GM12878 (cell line): ENCODE results near the gene PTPN13. TPM values are rescaled to one million over a fixed set of nuclear protein-coding genes. Genes with fewer than 3 reads are reported as not detected.

Experiments used
- ATAC-seq: fragments of 200-7000 bp; cut with Tn5 transposase; 3 replicates; pipeline ENCODE4 v1.9.1; 2020; ENCODE audit warnings: mild to moderate bottlenecking, moderate library complexity
- Bru-seq: library from RNA; stranded (reverse); fragments of 400-500 nt; gene quantifications from one replicate; lab custom pipeline; 2021; lab: Mats Ljungman, UMichigan
- BruChase-seq, 2 experiments: library from RNA; stranded (reverse); fragments of 400-500 nt; gene quantifications; one replicate each; lab custom pipeline; 2021; lab: Mats Ljungman, UMichigan
- BruUV-seq: library from RNA; stranded (reverse); fragments of 400-500 nt; replicated peaks from 2 replicates; lab custom pipeline; 2021; lab: Mats Ljungman, UMichigan
- CTCF ChIA-PET: fragments of 300-600 bp; sonication (Branson Sonifier 250); formaldehyde crosslinking; extraction: SDS; loops from one replicate; lab custom pipeline; 2021; ENCODE audit warnings: inconsistent platforms; lab: Yijun Ruan, JAX
- POLR2A ChIA-PET: fragments of 350-600 bp; formaldehyde crosslinking; extraction: SDS; loops from one replicate; lab custom pipeline; 2021; ENCODE audit warnings: inconsistent platforms; lab: Charles Lee
- RAD21 ChIA-PET: fragments of 300-600 bp; sonication (Branson Sonifier 250); formaldehyde crosslinking; loops from one replicate; lab custom pipeline; 2023; ENCODE audit warnings: antibody characterized with exemption; ENCODE audit not compliant: unreplicated experiment; lab: Charles Lee
- SMC1A ChIA-PET: fragments of 300-600 bp; sonication (Branson Sonifier 250); formaldehyde crosslinking; loops from one replicate; lab custom pipeline; 2023; ENCODE audit not compliant: unreplicated experiment, uncharacterized antibody; lab: Charles Lee
- DNase-seq: peaks from one replicate; pipeline ENCODE4 v3.0.0-alpha.2; 2011; ENCODE audit warnings: low read depth, low spot score
- FAIRE-seq: peaks from 3 replicates; lab custom pipeline; 2011; peaks lifted over from hg19 to GRCh38; lab: Jason Lieb, UNC
- H2AFZ ChIP-seq: 2 replicates; pipeline ENCODE4 v1.6.0; 2011; ENCODE audit warnings: low read depth, low read length, control low read depth; ENCODE audit not compliant: control insufficient read depth
- H3K27ac ChIP-seq: 2 replicates; pipeline ENCODE4 v1.5.1; 2011; ENCODE audit warnings: control low read depth; ENCODE audit not compliant: control insufficient read depth, insufficient read depth
- H3K27me3 ChIP-seq, 2 experiments: replicated peaks in 1 of 2; 2 replicates each; pipeline versions ENCODE4 v1.6.0 to v1.6.1; 2011; ENCODE audit warnings: low read length in 1 of 2; ENCODE audit not compliant: control insufficient read depth in 2 of 2, insufficient read depth in 2 of 2
- H3K36me3 ChIP-seq, 2 experiments: 2 replicates each; pipeline ENCODE4 v1.5.1; 2011; ENCODE audit warnings: low read length in 1 of 2; ENCODE audit not compliant: control insufficient read depth in 2 of 2, insufficient read depth in 2 of 2
- H3K4me1 ChIP-seq: 2 replicates; pipeline ENCODE4 v1.6.1; 2011; ENCODE audit warnings: mild to moderate bottlenecking, low read length, moderate library complexity, mixed read lengths; ENCODE audit not compliant: control insufficient read depth, insufficient read depth
- H3K4me2 ChIP-seq: 2 replicates; pipeline ENCODE4 v1.6.0; 2011; ENCODE audit warnings: control low read depth; ENCODE audit not compliant: control insufficient read depth, insufficient read depth
- H3K4me3 ChIP-seq: fragments of 200-600 bp; sonication (generic); 2 replicates; pipeline ENCODE4 v1.5.1; 2016
- H3K79me2 ChIP-seq: 2 replicates; pipeline ENCODE4 v1.6.0; 2011; ENCODE audit warnings: low read length; ENCODE audit not compliant: control insufficient read depth, insufficient read depth
- H3K9ac ChIP-seq: 2 replicates; pipeline ENCODE4 v1.8.0; 2011; ENCODE audit warnings: low read length, control low read depth, mixed read lengths; ENCODE audit not compliant: control insufficient read depth, insufficient read depth
- H3K9me3 ChIP-seq: replicated peaks from 3 replicates; pipeline ENCODE4 v1.5.1; 2011; ENCODE audit warnings: mild to moderate bottlenecking, low read length; ENCODE audit not compliant: control insufficient read depth, insufficient read depth
- H4K20me1 ChIP-seq: 2 replicates; pipeline ENCODE4 v1.6.0; 2011; ENCODE audit not compliant: control insufficient read depth, insufficient read depth
- CREB1 ChIP-seq: IDR thresholded peaks from 2 replicates; pipeline ENCODE4 v1.6.1; 2012; ENCODE audit warnings: low read depth, mild to moderate bottlenecking, inconsistent platforms
- EED ChIP-seq: sonication (generic); IDR thresholded peaks from 2 replicates; pipeline ENCODE4 v1.6.1; 2016; ENCODE audit warnings: antibody characterized with exemption, low read depth
- NBN ChIP-seq: fragments of 450-650 bp; IDR thresholded peaks from 2 replicates; pipeline ENCODE4 v1.6.1; 2016
- POLR2A ChIP-seq: IDR thresholded peaks from 2 replicates; pipeline ENCODE4 v1.6.1; 2011; ENCODE audit warnings: low read depth, mild to moderate bottlenecking, low read length
- POLR2AphosphoS2 ChIP-seq: IDR thresholded peaks from 2 replicates; pipeline ENCODE4 v1.6.1; 2011; ENCODE audit warnings: low read depth, mild to moderate bottlenecking, low read length, improper control_type of control experiment, moderate library complexity
- RELA ChIP-seq: fragments of 450-650 bp; IDR thresholded peaks from 2 replicates; pipeline ENCODE4 v1.8.0; 2014; ENCODE audit warnings: borderline replicate concordance; ENCODE audit not compliant: partially characterized antibody
- SMAD5 ChIP-seq: IDR thresholded peaks from 2 replicates; pipeline ENCODE4 v1.6.1; 2016; ENCODE audit warnings: antibody characterized with exemption, low read depth
- SMARCA5 ChIP-seq: fragments of 450-650 bp; IDR thresholded peaks from 2 replicates; pipeline ENCODE4 v1.6.1; 2017; ENCODE audit warnings: mild to moderate bottlenecking
- SPI1 ChIP-seq: IDR thresholded peaks from 2 replicates; pipeline ENCODE4 v1.6.1; 2011; ENCODE audit warnings: low read depth, mild to moderate bottlenecking, low read length, moderate library complexity, borderline replicate concordance; ENCODE audit not compliant: insufficient read depth
- YBX1 ChIP-seq: fragments of 450-650 bp; IDR thresholded peaks from 2 replicates; pipeline ENCODE4 v1.6.1; 2016; ENCODE audit warnings: antibody characterized with exemption
- ZZZ3 ChIP-seq: IDR thresholded peaks from 2 replicates; pipeline ENCODE4 v1.6.1; 2011; ENCODE audit warnings: low read depth; ENCODE audit not compliant: control insufficient read depth, insufficient read length
- WGBS: methylation state at CpG from one replicate; pipeline ENCODE4 v1.1.6; 2016; ENCODE audit warnings: low lambda C conversion rate; ENCODE audit not compliant: insufficient replicate concordance, insufficient coverage; ENCODE audit errors: missing lambda C conversion rate; 5-methylcytosine and 5-hydroxymethylcytosine counted together
- in situ Hi-C: fragments of 300-500 bp; cut with MboI; formaldehyde crosslinking; loops from 9 replicates; pipeline ENCODE4 v1.14.3; 2018; ENCODE audit warnings: mixed read lengths
- intact Hi-C: fragments of 100-400 bp; cut with micrococcal nuclease; formaldehyde crosslinking; loops from one replicate; pipeline ENCODE4 v1.14.2; 2022; ENCODE audit not compliant: unreplicated experiment
- long read RNA-seq, 2 experiments: library from polyadenylated mRNA; unstranded; transcript quantifications; one replicate each; pipeline ENCODE4 v2.0.0, GENCODE V29; 2019 to 2020
- polyA minus RNA-seq, 3 experiments: library from RNA; depleted of rRNA, polyadenylated mRNA; stranded (reverse); fragments of >200 nt; gene quantifications; 2 replicates each; pipeline ENCODE4 v1.2.3, GENCODE V29; 2011
- polyA plus RNA-seq, 11 experiments: library from polyadenylated mRNA; depleted of rRNA in 4 of 11; unstranded in 6 of 11; stranded (reverse) in 5 of 11; fragments of >200 nt; fragmentation: Nextera tagmentation in 4 of 11; fragmentation: Illumina TruSeq in 1 of 11; extraction: Ambion mirVana in 4 of 11; extraction: Trizol in 1 of 11; gene quantifications; 1 replicate in 1 of 11; 2 replicates in 10 of 11; pipeline versions ENCODE4 v1.2.1 to v1.2.3, GENCODE V29; 2011 to 2016; ENCODE audit warnings: inconsistent platforms in 2 of 11, missing spikeins in 2 of 11, low read depth in 1 of 11
- total RNA-seq, 4 experiments: library from RNA; depleted of rRNA in 3 of 4; stranded (reverse); fragments of >200 nt in 3 of 4; fragmentation: Illumina TruSeq in 1 of 4; extraction: Trizol in 1 of 4; gene quantifications; 2 replicates each; pipeline versions ENCODE4 v1.2.1 to v1.2.3, GENCODE V29; 2013 to 2021
- TF ChIP-seq, protein P1 (sequence below): fragments of 450-650 bp; IDR thresholded peaks from 2 replicates; pipeline ENCODE4 v1.6.1; 2016; ENCODE audit warnings: mild to moderate bottlenecking

The PTPN13 gene, protein sequence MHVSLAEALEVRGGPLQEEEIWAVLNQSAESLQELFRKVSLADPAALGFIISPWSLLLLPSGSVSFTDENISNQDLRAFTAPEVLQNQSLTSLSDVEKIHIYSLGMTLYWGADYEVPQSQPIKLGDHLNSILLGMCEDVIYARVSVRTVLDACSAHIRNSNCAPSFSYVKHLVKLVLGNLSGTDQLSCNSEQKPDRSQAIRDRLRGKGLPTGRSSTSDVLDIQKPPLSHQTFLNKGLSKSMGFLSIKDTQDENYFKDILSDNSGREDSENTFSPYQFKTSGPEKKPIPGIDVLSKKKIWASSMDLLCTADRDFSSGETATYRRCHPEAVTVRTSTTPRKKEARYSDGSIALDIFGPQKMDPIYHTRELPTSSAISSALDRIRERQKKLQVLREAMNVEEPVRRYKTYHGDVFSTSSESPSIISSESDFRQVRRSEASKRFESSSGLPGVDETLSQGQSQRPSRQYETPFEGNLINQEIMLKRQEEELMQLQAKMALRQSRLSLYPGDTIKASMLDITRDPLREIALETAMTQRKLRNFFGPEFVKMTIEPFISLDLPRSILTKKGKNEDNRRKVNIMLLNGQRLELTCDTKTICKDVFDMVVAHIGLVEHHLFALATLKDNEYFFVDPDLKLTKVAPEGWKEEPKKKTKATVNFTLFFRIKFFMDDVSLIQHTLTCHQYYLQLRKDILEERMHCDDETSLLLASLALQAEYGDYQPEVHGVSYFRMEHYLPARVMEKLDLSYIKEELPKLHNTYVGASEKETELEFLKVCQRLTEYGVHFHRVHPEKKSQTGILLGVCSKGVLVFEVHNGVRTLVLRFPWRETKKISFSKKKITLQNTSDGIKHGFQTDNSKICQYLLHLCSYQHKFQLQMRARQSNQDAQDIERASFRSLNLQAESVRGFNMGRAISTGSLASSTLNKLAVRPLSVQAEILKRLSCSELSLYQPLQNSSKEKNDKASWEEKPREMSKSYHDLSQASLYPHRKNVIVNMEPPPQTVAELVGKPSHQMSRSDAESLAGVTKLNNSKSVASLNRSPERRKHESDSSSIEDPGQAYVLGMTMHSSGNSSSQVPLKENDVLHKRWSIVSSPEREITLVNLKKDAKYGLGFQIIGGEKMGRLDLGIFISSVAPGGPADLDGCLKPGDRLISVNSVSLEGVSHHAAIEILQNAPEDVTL (N-terminal part only)
- total RNA-seq (2013; cell fraction: nucleolus; rRNA removed), result 224 and 251 TPM in 2 replicates
- 58.5 and 70.0 TPM in 2 replicates for total RNA-seq (2014; rRNA removed)
- total RNA-seq (2014; rRNA removed; fragmentation: Illumina TruSeq; extraction: Trizol), result 69.4 and 74.7 TPM in 2 replicates
- total RNA-seq (2021), result 58.9 and 61.2 TPM in 2 replicates
- polyA plus RNA-seq (2011; ENCODE audit: low read depth), result 0.70 TPM
- polyA plus RNA-seq (2011; rRNA removed), result 22.6 and 29.0 TPM in 2 replicates
- polyA plus RNA-seq (2011; cell fraction: cytosol; rRNA removed), result 12.1 and 14.9 TPM in 2 replicates
- 26.2 and 31.1 TPM in 2 replicates for polyA plus RNA-seq (2011; cell fraction: nucleus; rRNA removed)
- polyA plus RNA-seq (2012), result 1.2 and 1.3 TPM in 2 replicates
- polyA plus RNA-seq (2014; fragmentation: Illumina TruSeq; extraction: Trizol), result 50.5 and 63.8 TPM in 2 replicates
- polyA plus RNA-seq (2014; fragmentation: Nextera tagmentation; extraction: Ambion mirVana), result 1 to 10 TPM; 8.5 to 9.3 TPM
- polyA plus RNA-seq (2014; rRNA removed), result 28.2 and 33.5 TPM in 2 replicates
- polyA plus RNA-seq (2016; fragmentation: Nextera tagmentation; extraction: Ambion mirVana), result 10 to 100 TPM; 30.5 to 34.3 TPM
- polyA minus RNA-seq (2011; rRNA and poly(A)+ RNA removed), result 52.3 and 66.6 TPM in 2 replicates
- 14.9 and 16.0 TPM in 2 replicates for polyA minus RNA-seq (2011; cell fraction: cytosol; rRNA and poly(A)+ RNA removed)
- 65.9 and 110 TPM in 2 replicates for polyA minus RNA-seq (2011; cell fraction: nucleus; rRNA and poly(A)+ RNA removed)
- percentile 88 among the genes with signal in this experiment for Bru-seq, nascent RNA
- percentile 86 among the genes with signal in this experiment for BruChase-seq, experiment 1, labeled RNA remaining after a 6-hour chase
- percentile 86 among the genes with signal in this experiment for BruChase-seq, experiment 2, labeled RNA remaining after a 2-hour chase
- long read RNA-seq, experiment 1, partial matches to known transcripts, result 3 of 4 reads
- long read RNA-seq, experiment 1, other reads (novel, unspliced or antisense), result 1 of 4 reads
- long read RNA-seq, experiment 2, partial matches to known transcripts, result 24 of 39 reads
- long read RNA-seq, experiment 2, other reads (novel, unspliced or antisense), result 15 of 39 reads

DNA sequence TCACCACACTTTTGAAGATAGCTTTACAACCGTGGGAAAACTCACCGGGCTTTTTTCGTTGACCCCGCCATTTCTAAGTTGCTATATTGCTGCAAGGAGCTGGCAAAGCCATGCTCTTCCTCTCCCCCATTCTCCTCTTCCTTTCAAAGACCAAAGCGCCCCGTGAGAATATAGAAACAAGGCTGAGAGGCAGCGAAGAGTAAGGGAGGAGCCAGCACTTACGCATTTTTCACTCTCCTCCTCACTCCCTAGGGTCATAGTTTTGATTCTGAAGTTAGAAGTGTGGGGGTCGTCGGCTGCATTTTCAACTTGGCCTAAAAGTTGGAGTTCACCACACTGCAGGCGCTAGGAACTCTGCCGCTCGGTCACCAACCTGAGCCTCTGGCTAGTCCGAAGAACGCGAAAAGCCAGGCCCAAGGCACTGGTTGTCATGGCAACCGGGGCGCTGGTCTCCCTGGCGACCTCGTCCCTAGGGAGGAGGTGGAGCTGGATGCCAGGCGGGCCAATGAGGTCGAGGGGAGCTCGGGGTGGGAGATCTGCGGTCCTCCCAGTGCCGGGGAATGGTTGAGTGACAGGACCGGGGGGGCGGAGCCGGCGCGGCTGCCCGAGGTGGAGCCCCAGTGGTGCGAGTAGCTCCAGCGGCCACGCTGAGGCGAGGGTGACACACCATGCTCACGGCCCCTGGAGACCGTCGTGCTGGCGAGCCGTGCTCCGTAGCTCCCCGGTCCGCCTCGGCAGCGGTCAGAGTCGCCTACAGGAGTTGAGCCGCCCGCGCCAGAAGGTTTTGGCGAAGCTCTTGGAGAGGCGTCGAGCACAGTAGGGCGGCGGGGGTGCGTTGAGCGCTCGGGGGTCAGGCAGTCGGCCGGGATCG is at the start of gene PTPN13:
Gene PTPN13 (plus strand): TSS at position 628 of the 871 bp plus-strand sequence. CDS start 40,942 bp downstream, outside the sequence.
- ATAC-seq, result peak; percentile 87
- POLR2A ChIA-PET, result interaction anchor here (0.6 to 7.5 kb wide), 29 partner anchors 9 to 316 kb away, joined by 3 to 89 read pairs (median 4); no protein-coding TSS in a partner anchor
- WGBS, result 7% methylated on average over 38 of the region's 60 CpGs
- Histone ChIP-seq H3K27ac (no peak within 1 kb of the TSS), H3K79me2 (no peaks in the 10 kb centered on the region; the same call in 1 of the 2 replicates), H3K9ac (peak within 1 kb of the TSS; percentile 44; the same call in 1 of the 2 replicates), H2AFZ (peak within 1 kb of the TSS; percentile 73), H3K9me3 (no peaks in the 10 kb centered on the region), H4K20me1 (no peaks in the 10 kb centered on the region), H3K27me3 (peaks cover 0 to 5% of the 10 kb centered on the region in 2 experiments; a peak in 1 of 4 replicates), H3K4me1 (no peaks in the 10 kb centered on the region), H3K4me3 (peak within 1 kb of the TSS; percentile 48), H3K4me2 (peak within 1 kb of the TSS; percentile 82), H3K36me3 (no peaks in the 10 kb centered on the region)
- CTCF ChIA-PET, result interaction anchor here (0.6 to 7.7 kb wide), 36 partner anchors 8 to 797 kb away, joined by 3 to 124 read pairs (median 4); no protein-coding TSS in a partner anchor
- RAD21 ChIA-PET, result interaction anchor here (0.7 to 7.4 kb wide), 56 partner anchors 9 to 433 kb away, joined by 3 to 177 read pairs (median 5); partner anchors contain the start of gene C4orf36
- DNase-seq, result peak; percentile 84
- peak; percentile 91 for FAIRE-seq
- no TSS peak for BruUV-seq
- SMC1A ChIA-PET, result interaction anchor here (0.6 to 14.9 kb wide), 40 partner anchors 8 to 410 kb away, joined by 3 to 209 read pairs (median 4); no protein-coding TSS in a partner anchor
- intact Hi-C loops, result loop anchor here (1.0 to 2.0 kb wide), 4 partner anchors 37 to 301 kb away; no protein-coding TSS in a partner anchor
- in situ Hi-C loops, result no loop called here
- 0 out of 2 replicates have a peak, but pooled peaks have one; percentile 35 for TF ChIP-seq CREB1
- no peak for TF ChIP-seq ZZZ3
- peak; percentile 68; the same call in 1 of the 2 replicates for TF ChIP-seq SMAD5
- peak; percentile 83; the same call in 1 of the 2 replicates for TF ChIP-seq POLR2AphosphoS2
- TF ChIP-seq YBX1, result peak; percentile 95
- TF ChIP-seq, protein P1, sequence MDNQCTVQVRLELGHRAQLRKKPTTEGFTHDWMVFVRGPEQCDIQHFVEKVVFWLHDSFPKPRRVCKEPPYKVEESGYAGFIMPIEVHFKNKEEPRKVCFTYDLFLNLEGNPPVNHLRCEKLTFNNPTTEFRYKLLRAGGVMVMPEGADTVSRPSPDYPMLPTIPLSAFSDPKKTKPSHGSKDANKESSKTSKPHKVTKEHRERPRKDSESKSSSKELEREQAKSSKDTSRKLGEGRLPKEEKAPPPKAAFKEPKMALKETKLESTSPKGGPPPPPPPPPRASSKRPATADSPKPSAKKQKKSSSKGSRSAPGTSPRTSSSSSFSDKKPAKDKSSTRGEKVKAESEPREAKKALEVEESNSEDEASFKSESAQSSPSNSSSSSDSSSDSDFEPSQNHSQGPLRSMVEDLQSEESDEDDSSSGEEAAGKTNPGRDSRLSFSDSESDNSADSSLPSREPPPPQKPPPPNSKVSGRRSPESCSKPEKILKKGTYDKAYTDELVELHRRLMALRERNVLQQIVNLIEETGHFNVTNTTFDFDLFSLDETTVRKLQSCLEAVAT, result no peak; the same call in none of the 2 replicates
- TF ChIP-seq POLR2A, result peak; percentile 79
- peak; percentile 76 for TF ChIP-seq NBN
- TF ChIP-seq SPI1, result no peak
- no peak; the same call in 1 of the 2 replicates for TF ChIP-seq EED
- TF ChIP-seq RELA, result no peak
- TF ChIP-seq SMARCA5, result peak; percentile 8; the same call in 1 of the 2 replicates
